Measurements from ENCODE around the gene DYSF.

GRCh38 chr2:71526975-71527374, 73.6 kb downstream of the DYSF start:
- TF ChIP-seq CTCF (IDR thresholded peaks at IDR 0.05) = no peak
- TF ChIP-seq POLR2A (IDR thresholded peaks at IDR 0.05) = no peak

Data from esophagus squamous epithelium (tissue), 4 donors.